Activated naive CD4-positive, alpha-beta T cell treated with anti-CD3 and anti-CD28 coated beads, Interleukin-2, amount 50 U/mL, for 16 hours (primary cell): ENCODE results near the gene CD302.
"Not testable (repeated sequence)": the region's sequence is repeated elsewhere in the genome, so short reads cannot be mapped to it uniquely, and the experiment has no call there.

ENCODE experiments used
- DNase-seq: peaks from one replicate; pipeline ENCODE4 v3.0.0-alpha.2; 2020

The CD302 gene

GRCh38 chr2:159797543-159798375 is at the start of gene CD302:
TSS of gene CD302 (minus strand) at chr2:159798208. CDS start at chr2:159798198, 10 bp downstream.
- DNase-seq, result peak; percentile 56

- no peak for DNase-seq
These were observed 48.6 kb upstream of the CD302 start for GRCh38 chr2:159846564-159846963.

GRCh38 chr2:159840616-159841015 is 42.6 kb upstream of the CD302 start:
- DNase-seq, result no peak

- no peak for DNase-seq
These were observed 34.9 kb upstream of the CD302 start for GRCh38 chr2:159832858-159833257.

GRCh38 chr2:159832026-159832425 is 34.0 kb upstream of the CD302 start:
- no peak for DNase-seq

- no peak for DNase-seq
These were observed 31.4 kb upstream of the CD302 start for GRCh38 chr2:159829376-159829775.

GRCh38 chr2:159828738-159829137 is 30.7 kb upstream of the CD302 start:
- no peak for DNase-seq

- not testable (repeated sequence) for DNase-seq
These were observed 24.4 kb upstream of the CD302 start for GRCh38 chr2:159822478-159822833.

GRCh38 chr2:159821775-159822477 is 23.9 kb upstream of the CD302 start:
- DNase-seq, result not testable (repeated sequence)

GRCh38 chr2:159818940-159819339 is 20.9 kb upstream of the CD302 start:
- no peak for DNase-seq

GRCh38 chr2:159817283-159817682 is 19.3 kb upstream of the CD302 start:
- no peak for DNase-seq

GRCh38 chr2:159811232-159811631 is 13.2 kb upstream of the CD302 start:
- DNase-seq, result no peak

- DNase-seq, result no peak
These were observed 10.0 kb upstream of the CD302 start for GRCh38 chr2:159808032-159808425.

- DNase-seq, result no peak
These were observed 9.4 kb upstream of the CD302 start for GRCh38 chr2:159807183-159808031.

GRCh38 chr2:159804941-159805340 is 6.9 kb upstream of the CD302 start:
- DNase-seq, result no peak

- DNase-seq, result no peak
These were observed 5.4 kb upstream of the CD302 start for GRCh38 chr2:159803235-159803962.

GRCh38 chr2:159802673-159803072 is 4.7 kb upstream of the CD302 start:
- DNase-seq, result no peak

GRCh38 chr2:159799833-159800232 is 1.8 kb upstream of the CD302 start:
- no peak for DNase-seq

GRCh38 chr2:159798376-159798725 is 343 bp upstream of the CD302 start:
- DNase-seq, result no peak

GRCh38 chr2:159797225-159797542 is 824 bp downstream of the CD302 start:
- no peak for DNase-seq

- DNase-seq, result no peak
These were observed 1.9 kb downstream of the CD302 start for GRCh38 chr2:159795841-159796690.

GRCh38 chr2:159793326-159793725 is 4.7 kb downstream of the CD302 start:
- no peak for DNase-seq
